DOHH2 (cell line): ENCODE results near the gene C20orf144.

Experiments used
- EZH2phosphoT487 ChIP-seq: fragments of 200-600 bp; sonication (generic); IDR thresholded peaks from 2 replicates; pipeline ENCODE4 v1.6.1; 2017; ENCODE audit warnings: borderline replicate concordance, mild to moderate bottlenecking, antibody characterized with exemption, low read length, moderate library complexity, mixed read lengths
- TF ChIP-seq, protein P1 (sequence below): fragments of 200-600 bp; sonication (generic); IDR thresholded peaks from one replicate; pipeline ENCODE4 v1.5.1; 2014; ENCODE audit warnings: antibody characterized with exemption, mild to moderate bottlenecking, low read depth, low read length; ENCODE audit not compliant: poor library complexity, severe bottlenecking

DNA sequence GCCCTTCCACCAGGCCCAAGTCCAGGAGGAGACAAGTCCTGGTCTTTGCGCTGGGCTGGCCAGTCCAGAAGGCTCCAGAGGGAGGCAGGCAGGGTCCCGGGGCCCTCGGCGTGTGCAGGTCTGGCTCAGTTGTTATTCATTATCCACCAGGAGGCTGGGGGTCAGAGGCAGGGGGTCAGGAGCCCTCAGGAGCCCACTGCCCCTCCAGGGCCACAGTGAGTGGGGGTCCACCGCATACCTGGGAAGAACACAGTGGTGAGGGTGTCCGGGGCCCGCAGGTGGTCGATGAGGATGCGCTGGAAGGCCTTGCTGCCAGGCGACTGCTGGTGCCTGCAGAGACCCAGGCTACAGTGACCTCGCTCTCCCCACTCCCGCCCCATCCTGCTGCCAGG is 4.4 kb upstream of the C20orf144 start:
- TF ChIP-seq, protein P1, sequence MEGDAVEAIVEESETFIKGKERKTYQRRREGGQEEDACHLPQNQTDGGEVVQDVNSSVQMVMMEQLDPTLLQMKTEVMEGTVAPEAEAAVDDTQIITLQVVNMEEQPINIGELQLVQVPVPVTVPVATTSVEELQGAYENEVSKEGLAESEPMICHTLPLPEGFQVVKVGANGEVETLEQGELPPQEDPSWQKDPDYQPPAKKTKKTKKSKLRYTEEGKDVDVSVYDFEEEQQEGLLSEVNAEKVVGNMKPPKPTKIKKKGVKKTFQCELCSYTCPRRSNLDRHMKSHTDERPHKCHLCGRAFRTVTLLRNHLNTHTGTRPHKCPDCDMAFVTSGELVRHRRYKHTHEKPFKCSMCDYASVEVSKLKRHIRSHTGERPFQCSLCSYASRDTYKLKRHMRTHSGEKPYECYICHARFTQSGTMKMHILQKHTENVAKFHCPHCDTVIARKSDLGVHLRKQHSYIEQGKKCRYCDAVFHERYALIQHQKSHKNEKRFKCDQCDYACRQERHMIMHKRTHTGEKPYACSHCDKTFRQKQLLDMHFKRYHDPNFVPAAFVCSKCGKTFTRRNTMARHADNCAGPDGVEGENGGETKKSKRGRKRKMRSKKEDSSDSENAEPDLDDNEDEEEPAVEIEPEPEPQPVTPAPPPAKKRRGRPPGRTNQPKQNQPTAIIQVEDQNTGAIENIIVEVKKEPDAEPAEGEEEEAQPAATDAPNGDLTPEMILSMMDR, result no peak
- TF ChIP-seq EZH2phosphoT487, result no peak
